ENCODE data around the gene SLC2A1.

GRCh38 chr1:42910985-42911384 lies 47.7 kb downstream of the SLC2A1 start:
- TF ChIP-seq POLR2A (IDR thresholded peaks at IDR 0.05), result no peak
- TF ChIP-seq CTCF (IDR thresholded peaks at IDR 0.05), result no peak
